Measurements from ENCODE around the gene CD14. TPM values are rescaled to one million over a fixed set of nuclear protein-coding genes. Genes with fewer than 3 reads are reported as not detected.
"Not testable (repeated sequence)": the region's sequence is repeated elsewhere in the genome, so short reads cannot be mapped to it uniquely, and the experiment has no call there.

CD14 gene
- total and polyA plus RNA-seq, 2 experiments from 2014 or later: 2.1 to 6.1 TPM

GRCh38 chr5:140628711-140629110 is 4.3 kb downstream of the CD14 start:
- Histone ChIP-seq H3K9me3 (ENCODE audit: low read depth) (no peaks in the 10 kb centered on the region), H3K27me3 (replicated peaks; ENCODE audit: insufficient read depth) (no peaks in the 10 kb centered on the region), H3K4me2 (ENCODE audit: unreplicated experiment) (no peak overlapping the region), H3F3A (ENCODE audit: insufficient read depth) (peaks cover 15% of the 10 kb centered on the region; the same call in 1 of the 2 replicates), H3K4me3 (no peak overlapping the region), H4K20me1 (ENCODE audit: insufficient read depth) (no peaks in the 10 kb centered on the region), H2AFZ (no peak overlapping the region), H3K9ac (no peak overlapping the region), H3K79me2 (ENCODE audit: insufficient read depth) (no peaks in the 10 kb centered on the region), H3K27ac (no peak overlapping the region), H3K36me3 (ENCODE audit: low read depth) (no peaks in the 10 kb centered on the region), H3K9me2 (ENCODE audit: insufficient read depth) (no peaks in the 10 kb centered on the region), H3K4me1 (ENCODE audit: insufficient read depth) (peaks cover 12% of the 10 kb centered on the region)
- in situ Hi-C loops (cut with MboI): no loop called here
- no peak for TF ChIP-seq EZH2phosphoT487 (IDR thresholded peaks at IDR 0.05; ENCODE audit: insufficient read depth, low read depth)
- no peak for TF ChIP-seq EZH2 (IDR thresholded peaks at IDR 0.05; ENCODE audit: insufficient read depth, poor library complexity, severe bottlenecking)
- WGBS, 2 experiments (ENCODE audit: low coverage in 1 of 2, low lambda C conversion rate in 2 of 2, missing lambda C conversion rate in 2 of 2): 42 to 43% methylated on average over 1 of the region's 1 CpG
- DNase-seq: peak; percentile 17

- Histone ChIP-seq H3F3A (ENCODE audit: insufficient read depth) (peaks cover 9% of the 10 kb centered on the region; the same call in 1 of the 2 replicates), H3K9me3 (ENCODE audit: low read depth) (no peaks in the 10 kb centered on the region), H4K20me1 (ENCODE audit: insufficient read depth) (no peaks in the 10 kb centered on the region), H3K9ac (no peak overlapping the region), H3K27me3 (replicated peaks; ENCODE audit: insufficient read depth) (no peaks in the 10 kb centered on the region), H3K27ac (no peak overlapping the region), H3K79me2 (ENCODE audit: insufficient read depth) (no peaks in the 10 kb centered on the region), H3K9me2 (ENCODE audit: insufficient read depth) (no peaks in the 10 kb centered on the region), H3K4me3 (no peak overlapping the region), H3K4me1 (ENCODE audit: insufficient read depth) (peaks cover 6% of the 10 kb centered on the region; the same call in 1 of the 2 replicates), H3K36me3 (ENCODE audit: low read depth) (no peaks in the 10 kb centered on the region), H3K4me2 (ENCODE audit: unreplicated experiment) (no peak overlapping the region), H2AFZ (no peak overlapping the region)
- TF ChIP-seq EZH2 (IDR thresholded peaks at IDR 0.05; ENCODE audit: insufficient read depth, poor library complexity, severe bottlenecking) (no peak), EZH2phosphoT487 (IDR thresholded peaks at IDR 0.05; ENCODE audit: insufficient read depth, low read depth) (no peak)
- DNase-seq: no peak
- WGBS, 2 experiments (ENCODE audit: low coverage in 1 of 2, low lambda C conversion rate in 2 of 2, missing lambda C conversion rate in 2 of 2): 86 to 92% methylated on average over 6 of the region's 6 CpGs
- in situ Hi-C loops (cut with MboI): no loop called here
Observed at GRCh38 chr5:140627972-140628371, 5.0 kb downstream of the CD14 start.

GRCh38 chr5:140624886-140625285 is 8.1 kb downstream of the CD14 start:
- H4K20me1 ChIP-seq (ENCODE audit: insufficient read depth); H3F3A ChIP-seq (ENCODE audit: insufficient read depth); H3K9me2 ChIP-seq (ENCODE audit: insufficient read depth); H3K27me3 ChIP-seq (replicated peaks; ENCODE audit: insufficient read depth); H3K4me3 ChIP-seq; in situ Hi-C loops (cut with MboI); H3K4me1 ChIP-seq (ENCODE audit: insufficient read depth); DNase-seq; H3K79me2 ChIP-seq (ENCODE audit: insufficient read depth); H3K4me2 ChIP-seq (ENCODE audit: unreplicated experiment); H3K36me3 ChIP-seq (ENCODE audit: low read depth); H3K9me3 ChIP-seq (ENCODE audit: low read depth); H3K9ac ChIP-seq; H2AFZ ChIP-seq; H3K27ac ChIP-seq: not testable (repeated sequence)
- WGBS, 2 experiments (ENCODE audit: low coverage in 1 of 2, low lambda C conversion rate in 2 of 2, missing lambda C conversion rate in 2 of 2): 82 to 86% methylated on average over 10 of the region's 10 CpGs

GRCh38 chr5:140623061-140623460 is 9.9 kb downstream of the CD14 start:
- DNase-seq; H3K36me3 ChIP-seq (ENCODE audit: low read depth); H3K4me2 ChIP-seq (ENCODE audit: unreplicated experiment); H2AFZ ChIP-seq; H3K9me3 ChIP-seq (ENCODE audit: low read depth); H3K27ac ChIP-seq; H3K4me1 ChIP-seq (ENCODE audit: insufficient read depth); H4K20me1 ChIP-seq (ENCODE audit: insufficient read depth); H3K9me2 ChIP-seq (ENCODE audit: insufficient read depth); H3K9ac ChIP-seq; H3K79me2 ChIP-seq (ENCODE audit: insufficient read depth); H3F3A ChIP-seq (ENCODE audit: insufficient read depth); H3K4me3 ChIP-seq; in situ Hi-C loops (cut with MboI): not testable (repeated sequence)
- H3K27me3 ChIP-seq (replicated peaks; ENCODE audit: insufficient read depth): peaks cover 14% of the 10 kb centered on the region; the same call in 1 of the 2 replicates

GRCh38 chr5:140622301-140622700 is 10.7 kb downstream of the CD14 start:
- 76 to 78% methylated on average over 3 of the region's 3 CpGs for WGBS, 2 experiments (ENCODE audit: low coverage in 1 of 2, low lambda C conversion rate in 2 of 2, missing lambda C conversion rate in 2 of 2)
- H3K27me3 ChIP-seq (replicated peaks; ENCODE audit: insufficient read depth): peaks cover 14% of the 10 kb centered on the region; the same call in 1 of the 2 replicates
- no peaks in the 10 kb centered on the region for H3F3A ChIP-seq (ENCODE audit: insufficient read depth)
- H3K36me3 ChIP-seq (ENCODE audit: low read depth): no peaks in the 10 kb centered on the region
- no peaks in the 10 kb centered on the region for H4K20me1 ChIP-seq (ENCODE audit: insufficient read depth)
- H3K27ac ChIP-seq: no peak overlapping the region
- H3K9me3 ChIP-seq (ENCODE audit: low read depth): no peaks in the 10 kb centered on the region
- no peak overlapping the region for H3K4me3 ChIP-seq
- TF ChIP-seq EZH2phosphoT487 (IDR thresholded peaks at IDR 0.05; ENCODE audit: insufficient read depth, low read depth): no peak
- TF ChIP-seq EZH2 (IDR thresholded peaks at IDR 0.05; ENCODE audit: insufficient read depth, poor library complexity, severe bottlenecking): no peak
- H3K79me2 ChIP-seq (ENCODE audit: insufficient read depth): no peaks in the 10 kb centered on the region
- in situ Hi-C loops (cut with MboI): no loop called here
- H3K4me2 ChIP-seq (ENCODE audit: unreplicated experiment): no peak overlapping the region
- DNase-seq: no peak
- no peaks in the 10 kb centered on the region for H3K4me1 ChIP-seq (ENCODE audit: insufficient read depth)
- H2AFZ ChIP-seq: no peak overlapping the region
- no peak overlapping the region for H3K9ac ChIP-seq
- no peaks in the 10 kb centered on the region for H3K9me2 ChIP-seq (ENCODE audit: insufficient read depth)
